NCI-H82 treated with DMSO at 0.1 percent for 48 hours (cell line): Measurements from ENCODE around the gene SLC6A11.

Experiments used
- DNase-seq: peaks from one replicate; lab custom pipeline; 2025; ENCODE audit not compliant: unreplicated experiment; lab: John Stamatoyannopoulos, UW

SLC6A11 gene

DNA sequence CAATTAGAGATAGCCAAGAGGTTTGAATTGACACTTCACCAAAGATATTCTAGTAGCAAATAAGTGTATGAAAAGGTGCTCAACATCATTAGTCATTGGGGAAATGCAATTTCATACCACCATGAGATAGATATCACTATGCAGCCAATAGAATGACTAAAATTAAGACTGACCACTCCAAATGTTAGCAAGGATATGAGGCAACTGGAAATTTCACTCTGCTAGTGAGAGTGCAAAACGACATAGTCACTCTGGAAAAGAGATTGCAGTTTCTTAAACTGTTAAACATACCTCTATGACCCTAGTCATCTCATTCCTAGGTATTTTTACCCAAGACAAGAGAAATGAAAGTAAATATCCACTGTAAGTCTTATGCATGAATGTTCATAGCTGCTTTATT lies 27.6 kb upstream of the SLC6A11 start:
- DNase-seq: no peak

DNA sequence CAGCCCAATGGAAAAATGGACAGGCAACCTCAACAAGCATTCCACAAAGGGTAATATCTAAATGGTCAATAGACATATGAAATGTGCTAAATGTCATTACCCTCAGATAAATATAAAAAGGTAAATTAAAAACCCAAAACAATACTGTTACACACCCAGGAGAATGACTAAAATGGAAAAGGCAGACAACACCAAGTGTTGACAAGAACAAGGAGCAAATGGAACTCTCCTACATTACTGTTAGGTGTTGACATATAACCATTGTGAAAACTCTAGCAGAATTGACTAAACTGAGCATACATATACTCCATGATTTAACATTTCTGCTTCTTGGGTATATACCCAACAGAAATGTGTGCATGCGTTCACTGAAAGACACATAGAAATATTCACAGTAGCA lies 25.3 kb upstream of the SLC6A11 start:
- no peak for DNase-seq

DNA sequence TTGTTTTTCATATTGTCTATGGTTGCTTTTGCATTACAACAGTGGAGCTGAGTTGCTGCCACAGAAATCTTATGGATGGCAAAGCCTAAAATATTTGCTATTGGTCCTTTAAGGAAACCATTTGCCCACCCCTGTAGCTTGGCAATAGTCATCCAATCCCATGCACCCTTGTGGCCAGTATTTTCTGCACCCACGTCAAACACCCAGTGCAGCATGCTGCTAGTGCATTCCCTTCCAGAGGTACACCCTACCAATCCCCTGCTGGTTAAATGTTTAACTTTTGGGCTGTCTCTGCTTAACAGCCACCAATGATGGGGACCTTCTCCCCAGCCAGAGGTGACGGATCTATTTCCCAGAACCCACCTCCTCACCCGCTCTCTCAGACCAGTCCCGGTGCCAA lies 23.8 kb upstream of the SLC6A11 start:
- no peak for DNase-seq

DNA sequence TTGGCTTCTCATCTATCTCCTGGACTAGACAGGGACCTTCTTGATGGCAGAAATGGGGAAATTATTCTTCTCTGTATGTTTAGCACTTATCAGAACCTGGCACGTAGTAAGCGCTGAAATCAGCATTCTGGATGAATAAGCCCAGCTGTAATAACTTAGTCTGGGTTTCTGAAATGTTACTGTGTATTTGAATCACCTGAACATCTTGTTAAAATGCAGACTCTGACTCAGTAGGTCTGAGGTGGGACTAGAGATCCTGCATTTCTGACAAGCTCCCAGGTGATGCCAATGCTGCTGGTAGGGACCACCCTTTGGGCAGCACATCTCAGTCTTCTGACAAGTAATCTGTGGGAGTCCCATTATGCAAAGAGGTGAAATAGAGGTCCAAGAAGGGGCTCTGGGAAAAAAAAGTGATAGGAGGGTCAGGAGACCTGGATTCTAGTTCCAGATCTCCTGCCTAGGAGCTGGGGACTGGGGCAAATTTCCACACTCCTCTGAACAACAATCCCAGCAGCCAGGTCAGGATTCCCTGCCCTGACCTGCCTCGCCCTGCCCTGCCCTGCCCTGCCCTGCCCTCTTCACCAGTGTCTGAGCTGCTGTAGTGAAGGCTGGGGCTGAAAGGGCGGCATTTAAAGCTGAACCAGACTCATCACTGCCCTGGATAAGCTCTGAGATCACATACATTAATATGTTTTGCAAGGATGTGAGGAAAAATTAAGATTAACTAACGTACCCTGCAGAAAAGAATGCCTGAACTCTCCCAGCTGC lies 17.2 kb upstream of the SLC6A11 start:
- no peak for DNase-seq

DNA sequence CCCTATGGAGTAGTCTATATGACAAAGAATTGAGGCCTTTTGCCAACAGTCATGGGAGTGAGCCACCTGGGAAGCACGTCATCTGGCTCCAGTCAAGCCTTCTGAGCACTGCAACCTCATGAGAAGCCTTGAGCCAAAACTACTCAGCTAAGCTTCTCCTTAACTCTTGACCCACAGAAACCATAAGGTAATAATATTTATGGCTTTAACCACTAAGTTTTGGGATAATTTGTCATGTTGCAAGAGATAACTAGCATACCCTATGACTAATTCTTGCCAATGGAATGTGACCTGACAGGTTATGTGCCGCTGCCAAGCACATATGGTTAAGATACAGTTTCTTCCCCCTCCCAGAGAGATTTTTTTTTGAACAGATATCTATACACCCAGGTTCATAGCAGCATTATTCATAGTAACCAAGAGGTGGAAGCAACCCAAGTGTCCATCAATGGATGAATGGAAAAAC lies 11.8 kb upstream of the SLC6A11 start:
- DNase-seq: no peak

DNA sequence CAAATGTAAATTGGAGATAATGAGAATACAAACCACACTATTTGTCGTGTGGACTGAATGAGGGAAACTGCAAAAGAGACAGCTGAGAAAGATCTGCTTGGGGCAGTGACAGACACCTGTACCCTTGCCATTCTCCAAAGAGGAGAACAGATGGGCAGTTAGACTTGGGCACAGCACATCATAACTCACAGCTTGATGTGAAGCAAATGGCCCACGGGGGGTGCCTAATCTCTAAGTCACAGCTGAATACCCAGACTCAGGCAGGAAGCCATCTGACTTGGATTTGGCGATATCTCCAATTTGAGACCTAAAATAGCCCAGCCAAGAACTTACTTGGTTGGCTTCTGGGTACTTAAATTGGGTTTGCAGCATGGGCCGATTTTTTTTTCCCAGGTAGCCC lies 10.0 kb upstream of the SLC6A11 start:
- no peak for DNase-seq

DNA sequence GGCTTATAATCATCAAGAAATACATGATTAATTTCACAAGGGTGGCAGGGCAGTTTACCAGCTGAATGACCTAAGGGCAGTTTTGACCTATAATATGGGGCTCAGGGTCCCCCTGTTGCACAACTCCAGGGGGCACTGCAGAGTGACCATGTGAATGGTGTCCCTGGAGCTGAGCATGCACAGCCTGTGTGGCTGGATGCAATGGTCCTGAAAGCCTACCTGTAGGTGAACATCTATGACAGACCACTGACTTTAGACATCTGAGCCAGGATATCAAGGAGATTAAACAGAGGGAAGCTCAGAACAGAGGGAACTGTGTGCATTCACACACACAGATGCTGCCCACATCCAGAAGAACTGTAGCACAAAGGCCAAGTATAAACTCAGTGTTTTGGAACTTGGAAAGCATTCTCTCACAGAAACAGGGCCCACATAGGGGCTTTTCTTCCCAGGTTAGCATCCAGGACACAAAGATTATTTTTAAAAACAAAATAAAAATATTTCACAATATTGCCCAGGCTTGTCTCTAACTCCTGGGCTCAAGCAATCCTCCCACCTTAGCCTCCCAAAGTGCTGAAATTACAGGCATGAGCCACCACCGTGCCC lies 7.8 kb upstream of the SLC6A11 start:
- no peak for DNase-seq

DNA sequence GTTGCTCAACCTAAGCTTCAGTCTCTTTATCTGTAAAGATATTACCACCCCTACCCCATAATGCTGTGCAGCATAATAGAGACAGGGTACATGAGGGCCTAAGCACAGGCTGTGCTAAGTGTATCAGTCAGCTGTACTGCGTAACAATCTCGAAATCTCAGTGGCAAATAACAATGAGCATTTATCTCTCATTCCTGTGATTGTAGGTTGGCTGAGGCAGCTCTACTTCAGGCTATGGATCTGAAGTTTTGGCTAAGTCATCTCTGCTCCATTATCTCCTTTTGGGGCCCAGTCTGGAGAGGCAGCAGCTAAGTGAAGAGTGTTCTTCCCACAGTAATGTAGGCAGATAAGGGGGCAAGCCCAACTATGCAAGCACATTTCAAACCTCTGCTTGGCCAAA lies 7.1 kb upstream of the SLC6A11 start:
- DNase-seq: no peak

DNA sequence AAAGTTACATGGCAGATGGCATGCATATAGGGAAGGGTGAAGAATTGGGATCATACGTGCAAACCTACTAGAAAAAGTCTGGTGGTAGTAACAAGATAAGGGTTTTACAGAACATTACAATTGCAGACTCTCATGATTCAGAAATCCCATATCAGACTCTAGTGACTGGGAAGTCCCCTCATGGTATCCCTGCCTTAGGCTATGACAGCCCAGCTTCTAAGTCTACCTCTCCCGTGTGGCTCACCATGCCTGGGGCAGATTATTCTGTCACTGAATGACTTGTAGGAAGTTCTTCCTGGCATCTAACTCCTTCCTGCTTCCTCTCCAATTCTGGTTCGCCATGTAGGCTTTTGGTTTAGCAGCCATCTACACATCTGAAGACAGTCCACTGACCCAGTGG lies 5.7 kb upstream of the SLC6A11 start:
- DNase-seq: no peak

DNA sequence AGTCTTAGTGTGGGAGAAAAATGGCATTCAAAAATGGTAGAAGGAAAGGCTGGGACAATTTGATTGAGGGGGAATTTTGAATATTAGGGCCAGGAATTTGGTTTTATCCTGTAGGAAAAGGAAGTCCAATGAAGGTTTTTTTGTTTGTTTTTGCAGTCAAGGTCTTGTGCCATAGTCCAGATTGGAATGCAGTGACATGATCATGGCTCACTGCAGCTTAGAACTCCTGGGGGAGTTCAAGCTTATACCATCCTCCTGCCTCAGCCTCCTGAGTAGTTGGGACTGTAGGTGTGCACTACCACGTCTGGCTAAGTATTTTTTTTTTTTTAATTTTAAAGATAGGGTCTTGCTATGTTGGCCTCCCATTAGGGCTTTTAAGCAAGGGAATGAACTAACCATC lies 2.6 kb upstream of the SLC6A11 start:
- DNase-seq: no peak

DNA sequence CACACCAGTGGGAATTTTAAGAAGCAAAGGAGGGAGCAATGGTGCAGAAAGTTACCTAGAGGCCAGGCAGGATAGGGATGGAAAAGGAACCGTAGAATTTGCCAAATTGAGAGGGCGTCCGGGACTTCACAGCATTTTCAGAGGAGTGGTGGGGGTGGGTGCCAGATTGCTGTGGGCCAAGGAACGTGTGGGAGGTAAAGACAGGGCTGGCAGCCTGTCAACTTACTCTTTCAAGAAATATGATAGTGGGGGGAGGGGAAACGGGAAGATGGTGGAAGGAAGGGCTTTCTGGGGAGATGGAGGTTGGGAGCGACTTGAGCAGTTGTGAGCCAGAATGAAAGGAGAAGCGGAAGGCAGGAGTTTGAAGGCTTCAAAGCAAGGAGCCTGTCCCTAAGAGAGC lies 1.4 kb upstream of the SLC6A11 start:
- no peak for DNase-seq

DNA sequence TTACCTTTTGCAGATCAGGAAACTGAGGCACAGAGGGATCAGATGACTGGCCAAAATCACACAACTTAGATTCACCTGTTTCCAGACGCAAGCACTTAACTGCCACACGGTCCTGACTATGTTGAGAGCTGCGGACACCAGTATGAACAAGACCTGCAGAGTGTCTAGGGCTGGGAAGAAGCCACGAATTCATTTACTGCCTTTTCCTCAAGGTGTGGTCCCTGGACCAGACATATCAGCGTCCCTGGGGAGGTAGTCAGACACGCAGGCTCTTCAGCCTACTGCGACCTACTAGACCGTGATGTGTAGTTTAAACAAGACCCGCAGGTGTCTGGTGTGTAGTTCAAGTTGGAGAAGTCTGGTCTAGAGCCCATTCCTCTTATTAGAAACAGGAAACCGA lies 541 bp upstream of the SLC6A11 start:
- no peak for DNase-seq

DNA sequence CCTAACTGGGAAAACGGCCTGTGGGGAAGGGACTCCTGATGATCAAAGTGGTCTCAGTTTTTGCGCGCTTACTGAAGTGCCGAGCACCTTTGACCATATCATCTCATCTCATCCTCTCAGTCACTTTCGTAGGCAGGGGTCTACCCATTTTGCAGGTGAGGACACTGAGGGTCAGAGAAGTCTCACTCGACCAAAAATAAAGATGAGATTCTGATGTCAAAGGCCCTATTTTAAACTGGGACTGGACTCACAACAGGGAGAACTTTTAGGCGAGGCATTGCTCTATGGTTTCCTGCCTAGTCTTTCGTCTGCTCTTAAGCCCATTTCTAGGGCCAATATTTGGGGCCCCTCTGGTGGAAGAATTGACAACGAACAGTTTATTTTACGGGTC lies 830 bp downstream of the SLC6A11 start:
- DNase-seq: no peak

DNA sequence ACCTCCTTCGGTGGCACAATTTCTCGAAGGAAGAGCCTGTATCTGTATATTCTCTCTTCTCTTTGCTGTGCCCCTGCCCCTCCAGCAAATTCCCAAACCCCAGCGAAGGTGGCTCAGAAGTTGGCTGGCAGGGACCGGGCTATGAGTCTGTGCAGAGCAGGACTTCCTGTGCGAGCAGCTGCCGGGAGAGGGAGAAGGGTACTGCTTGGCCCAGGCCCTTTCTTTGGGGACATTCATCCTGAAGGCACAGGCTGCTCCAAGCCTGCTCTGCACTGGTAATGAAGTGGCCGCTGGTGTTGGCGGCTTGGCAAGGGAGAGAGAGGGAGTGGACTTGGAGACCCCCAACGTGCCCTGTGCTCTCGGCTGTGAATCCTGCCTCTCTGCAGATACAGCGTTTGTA lies 1.5 kb downstream of the SLC6A11 start:
- no peak for DNase-seq

DNA sequence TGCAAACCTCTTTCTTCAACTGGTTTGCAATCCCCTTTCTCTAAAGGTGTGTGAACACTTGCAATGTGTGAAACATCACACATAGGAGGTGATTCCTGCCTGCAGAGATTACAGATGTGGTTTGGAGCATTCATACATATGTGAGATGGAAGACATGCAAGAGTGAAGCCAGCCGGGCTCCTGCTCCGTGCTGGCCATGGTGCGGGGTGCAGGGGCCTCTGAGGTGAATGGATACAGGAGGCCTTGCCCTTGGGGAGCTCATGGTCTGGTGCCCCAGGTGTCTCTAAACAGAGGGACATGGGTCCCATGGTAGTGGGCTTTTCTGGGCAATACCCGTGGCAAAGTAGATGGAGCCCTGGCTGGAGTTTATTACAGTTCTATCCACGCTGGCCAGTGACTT lies 6.0 kb downstream of the SLC6A11 start:
- DNase-seq: no peak

DNA sequence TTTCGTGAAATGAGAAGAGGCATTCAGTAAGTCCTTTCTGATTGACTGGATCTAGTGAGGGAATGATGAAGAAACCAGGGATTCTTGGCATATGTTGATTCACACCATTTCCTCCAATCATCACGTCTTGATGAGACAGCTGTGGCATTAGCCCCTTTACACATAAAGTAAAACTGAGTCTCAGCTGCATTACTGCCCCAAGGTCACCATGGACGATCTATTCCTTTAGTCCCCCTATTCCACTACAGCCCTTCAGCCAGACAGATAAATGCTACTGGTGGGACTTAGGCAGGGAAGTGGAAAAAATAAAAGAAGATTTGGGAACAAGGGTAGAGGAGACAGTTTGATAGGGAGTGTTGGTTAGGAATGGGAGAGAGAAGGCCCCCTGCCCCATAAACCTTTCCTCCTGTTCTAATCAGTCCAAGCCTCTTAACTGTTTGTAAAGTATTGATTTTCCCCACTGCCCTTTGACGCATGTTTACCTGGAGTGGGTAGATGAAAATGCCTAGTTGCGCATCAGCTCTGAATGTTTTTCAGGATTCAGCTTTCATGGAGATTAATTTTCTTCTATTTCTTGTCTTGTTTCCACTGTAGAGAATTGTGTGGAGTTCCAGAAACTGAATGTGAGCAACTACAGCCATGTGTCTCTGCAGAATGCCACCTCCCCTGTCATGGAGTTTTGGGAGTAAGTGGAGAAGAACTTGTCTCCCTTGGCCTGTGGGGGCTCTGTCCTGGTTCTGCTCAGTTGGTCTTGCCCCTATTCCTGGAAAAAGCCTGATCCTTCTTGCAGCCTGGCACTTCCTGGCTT lies 6.9 kb downstream of the SLC6A11 start:
- DNase-seq: no peak

DNA sequence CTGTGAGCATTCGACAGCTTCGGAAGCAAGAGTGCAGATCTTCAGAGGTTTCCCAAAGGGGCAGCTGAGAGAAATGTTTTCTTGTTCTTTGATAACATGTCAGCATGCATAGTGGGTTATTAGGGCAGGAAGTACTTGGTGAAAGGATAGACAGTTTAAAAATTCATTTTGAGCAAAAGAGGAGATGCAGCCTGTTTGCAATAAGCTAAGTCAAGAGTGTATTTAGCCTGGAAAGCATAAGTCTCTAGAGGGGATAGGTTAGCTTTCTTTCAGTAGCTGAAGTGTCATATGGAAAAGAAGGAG lies 7.4 kb downstream of the SLC6A11 start:
- no peak for DNase-seq

DNA sequence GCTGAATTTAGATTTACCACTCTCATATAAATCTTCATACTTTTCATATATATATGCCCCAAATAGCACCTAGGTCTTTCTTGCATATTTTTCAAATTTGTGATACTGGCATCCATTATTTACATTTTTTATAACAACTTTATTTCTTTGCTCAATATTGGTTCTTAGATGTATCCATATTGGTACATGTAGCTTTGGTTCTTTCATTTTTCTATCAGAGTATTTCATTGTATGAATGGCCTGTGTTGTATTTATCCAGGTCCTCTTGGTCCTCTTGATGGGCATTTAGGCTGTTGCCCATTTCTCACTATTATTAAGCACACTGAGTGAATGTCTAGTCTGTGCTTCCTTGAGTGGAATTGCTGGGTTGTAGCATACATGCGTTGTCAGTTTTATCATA lies 8.4 kb downstream of the SLC6A11 start:
- DNase-seq: no peak

DNA sequence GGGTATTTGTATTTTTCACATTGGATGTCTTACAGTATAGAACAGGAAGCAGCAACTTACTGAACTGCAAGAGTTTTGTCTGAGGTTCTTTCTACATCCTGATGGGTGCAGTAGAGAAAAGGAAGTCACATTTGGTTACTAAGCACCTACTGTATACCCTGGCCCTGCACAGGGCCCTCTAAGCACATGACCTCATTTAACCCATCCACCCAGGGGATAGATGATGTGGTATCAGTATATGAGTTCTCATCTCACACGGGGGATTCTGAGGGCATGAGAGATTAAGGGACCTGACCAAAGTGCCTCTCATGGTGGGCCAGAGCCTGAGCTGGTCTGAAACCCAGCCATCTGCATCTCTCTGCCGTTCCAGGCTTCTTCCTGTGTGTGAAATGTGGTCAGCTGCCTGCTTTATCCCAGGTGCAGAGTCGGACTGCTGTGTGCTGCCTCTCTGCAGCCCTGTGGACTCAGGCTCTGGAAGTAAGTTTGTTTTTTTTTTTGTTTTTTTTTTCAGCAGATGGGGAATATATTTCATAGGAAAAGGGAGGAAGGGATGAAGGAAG lies 17.9 kb downstream of the SLC6A11 start:
- DNase-seq: no peak

DNA sequence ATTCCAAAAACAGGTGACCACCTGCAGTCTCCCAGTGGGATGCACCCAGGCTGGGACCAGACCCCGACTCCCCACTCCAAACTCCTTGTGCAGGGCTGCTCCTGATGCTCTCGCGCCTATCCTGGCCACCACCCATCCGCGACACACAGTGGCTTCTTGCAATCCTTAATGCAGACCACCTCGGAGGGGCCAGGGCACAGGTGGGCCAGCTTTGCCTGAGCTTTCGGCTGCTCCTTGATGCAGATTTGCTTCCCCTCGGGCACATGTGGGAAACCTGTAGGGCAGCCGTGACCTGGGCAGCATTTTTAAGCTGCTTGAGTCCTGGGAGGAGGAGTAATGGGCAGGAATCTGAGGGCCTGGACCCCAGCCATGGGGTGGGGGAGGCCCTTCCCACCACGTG lies 18.9 kb downstream of the SLC6A11 start:
- no peak for DNase-seq

DNA sequence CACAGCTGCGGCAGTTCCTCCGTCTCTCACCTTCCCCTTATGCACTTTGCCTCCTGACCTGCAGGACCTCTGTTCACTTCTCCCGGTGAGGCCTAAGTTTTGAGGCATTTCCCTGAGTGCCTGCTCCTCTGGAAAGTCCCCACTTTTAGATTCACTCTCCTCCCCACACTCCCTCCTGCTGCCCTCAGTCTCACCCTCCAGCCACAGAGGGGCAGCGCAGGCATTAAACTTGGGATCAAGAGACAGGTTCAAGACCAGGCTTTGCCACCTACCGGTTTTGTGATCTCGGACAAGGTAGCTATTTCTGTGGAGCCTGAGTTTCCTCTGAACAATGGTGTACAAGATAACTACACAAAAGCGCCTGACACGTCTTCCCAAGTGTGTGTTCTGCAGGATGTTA lies 19.4 kb downstream of the SLC6A11 start:
- no peak for DNase-seq

DNA sequence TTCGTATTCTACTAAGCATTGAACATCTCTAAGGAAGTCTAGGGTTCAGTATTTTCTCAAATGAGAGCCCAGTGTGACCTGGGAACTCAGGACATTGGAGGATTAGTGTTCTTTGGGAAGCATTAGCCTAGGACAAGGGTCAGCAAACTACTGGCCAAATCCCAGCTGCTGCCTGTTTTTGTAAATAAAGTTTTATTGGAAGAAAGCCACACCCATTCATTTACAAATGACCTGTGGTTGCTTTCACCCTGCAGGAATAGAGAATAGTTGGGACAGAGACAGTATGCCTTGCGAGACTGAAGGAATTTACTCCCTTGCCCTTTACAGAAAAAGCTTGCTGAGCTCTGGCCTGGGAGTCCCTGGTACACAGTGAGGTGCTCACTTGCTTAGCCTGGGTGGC lies 20.6 kb downstream of the SLC6A11 start:
- no peak for DNase-seq
